SK-N-SH (cell line): ENCODE measurements around the gene GPANK1.

Experiments used
- CHD2 ChIP-seq: fragments of 150-350 bp; IDR thresholded peaks from 2 replicates; pipeline ENCODE4 v1.6.1; 2018; ENCODE audit warnings: low read length; ENCODE audit not compliant: partially characterized antibody
- EP300 ChIP-seq, 2 experiments: IDR thresholded peaks; 2 replicates each; pipeline versions ENCODE4 v1.4.0 to v1.6.1; 2012; ENCODE audit warnings: borderline replicate concordance in 1 of 2, low read depth in 1 of 2, low read length in 1 of 2
- POLR2AphosphoS5 ChIP-seq: IDR thresholded peaks from 2 replicates; pipeline ENCODE4 v1.6.1; 2012; ENCODE audit warnings: low read depth, low read length
- TEAD4 ChIP-seq: IDR thresholded peaks from 2 replicates; pipeline ENCODE4 v1.4.0; 2012; ENCODE audit warnings: mild to moderate bottlenecking, borderline replicate concordance; ENCODE audit not compliant: insufficient read depth
- YY1 ChIP-seq: IDR thresholded peaks from 2 replicates; pipeline ENCODE4 v1.4.0; 2012; ENCODE audit warnings: low read depth, mild to moderate bottlenecking
- TF ChIP-seq, protein P1 (sequence below): fragments of 150-350 bp; IDR thresholded peaks from 2 replicates; pipeline ENCODE4 v1.6.1; 2017; ENCODE audit warnings: antibody characterized with exemption, low read length, low read depth, borderline replicate concordance
- TF ChIP-seq, protein P2 (sequence below): fragments of 200-600 bp; sonication (generic); IDR thresholded peaks from 2 replicates; pipeline ENCODE4 v1.6.1; 2017; ENCODE audit warnings: antibody characterized with exemption, mild to moderate bottlenecking, moderate library complexity
- TF ChIP-seq, protein P3 (sequence below): IDR thresholded peaks from 2 replicates; pipeline ENCODE4 v1.4.0; 2012; ENCODE audit warnings: low read depth

DNA sequence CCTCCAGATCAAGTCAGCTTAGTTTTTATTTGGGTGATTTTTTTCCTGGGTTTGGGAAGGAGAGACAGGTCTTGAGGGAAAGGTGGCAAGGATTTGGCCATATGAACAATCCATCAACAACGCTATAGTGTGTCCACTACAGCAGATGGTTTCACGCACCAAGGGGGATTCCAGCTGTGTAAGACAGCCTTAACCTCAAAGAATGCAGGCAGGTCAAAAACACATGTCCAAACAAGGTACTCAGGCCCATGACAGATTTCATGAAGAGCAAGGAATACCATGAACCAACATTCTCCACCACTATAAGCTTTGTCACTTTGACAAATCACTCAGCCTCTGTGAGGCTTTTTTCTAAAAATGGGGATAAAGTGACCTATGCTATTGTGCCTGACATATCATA is 47.8 kb downstream of the GPANK1 start:
- TF ChIP-seq POLR2AphosphoS5 (no peak), CHD2 (no peak), EP300 (IDR thresholded peaks at IDR 0.05; ENCODE audit: borderline replicate concordance in 1 of 2, low read depth in 1 of 2, low read length in 1 of 2) (no peak), YY1 (no peak), TEAD4 (no peak)
- TF ChIP-seq, protein P1, sequence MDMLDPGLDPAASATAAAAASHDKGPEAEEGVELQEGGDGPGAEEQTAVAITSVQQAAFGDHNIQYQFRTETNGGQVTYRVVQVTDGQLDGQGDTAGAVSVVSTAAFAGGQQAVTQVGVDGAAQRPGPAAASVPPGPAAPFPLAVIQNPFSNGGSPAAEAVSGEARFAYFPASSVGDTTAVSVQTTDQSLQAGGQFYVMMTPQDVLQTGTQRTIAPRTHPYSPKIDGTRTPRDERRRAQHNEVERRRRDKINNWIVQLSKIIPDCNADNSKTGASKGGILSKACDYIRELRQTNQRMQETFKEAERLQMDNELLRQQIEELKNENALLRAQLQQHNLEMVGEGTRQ: no peak
- TF ChIP-seq, protein P2, sequence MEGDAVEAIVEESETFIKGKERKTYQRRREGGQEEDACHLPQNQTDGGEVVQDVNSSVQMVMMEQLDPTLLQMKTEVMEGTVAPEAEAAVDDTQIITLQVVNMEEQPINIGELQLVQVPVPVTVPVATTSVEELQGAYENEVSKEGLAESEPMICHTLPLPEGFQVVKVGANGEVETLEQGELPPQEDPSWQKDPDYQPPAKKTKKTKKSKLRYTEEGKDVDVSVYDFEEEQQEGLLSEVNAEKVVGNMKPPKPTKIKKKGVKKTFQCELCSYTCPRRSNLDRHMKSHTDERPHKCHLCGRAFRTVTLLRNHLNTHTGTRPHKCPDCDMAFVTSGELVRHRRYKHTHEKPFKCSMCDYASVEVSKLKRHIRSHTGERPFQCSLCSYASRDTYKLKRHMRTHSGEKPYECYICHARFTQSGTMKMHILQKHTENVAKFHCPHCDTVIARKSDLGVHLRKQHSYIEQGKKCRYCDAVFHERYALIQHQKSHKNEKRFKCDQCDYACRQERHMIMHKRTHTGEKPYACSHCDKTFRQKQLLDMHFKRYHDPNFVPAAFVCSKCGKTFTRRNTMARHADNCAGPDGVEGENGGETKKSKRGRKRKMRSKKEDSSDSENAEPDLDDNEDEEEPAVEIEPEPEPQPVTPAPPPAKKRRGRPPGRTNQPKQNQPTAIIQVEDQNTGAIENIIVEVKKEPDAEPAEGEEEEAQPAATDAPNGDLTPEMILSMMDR: no peak
- TF ChIP-seq, protein P3, sequence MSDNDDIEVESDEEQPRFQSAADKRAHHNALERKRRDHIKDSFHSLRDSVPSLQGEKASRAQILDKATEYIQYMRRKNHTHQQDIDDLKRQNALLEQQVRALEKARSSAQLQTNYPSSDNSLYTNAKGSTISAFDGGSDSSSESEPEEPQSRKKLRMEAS: no peak
